GM21381 (cell line): ENCODE data around the gene RPRD2.

ENCODE experiments used
- ATAC-seq: cut with Tn5 transposase; IDR thresholded peaks from one replicate; pipeline ENCODE4 v1.9.1; 2021; ENCODE audit warnings: mild to moderate bottlenecking, moderate library complexity; ENCODE audit not compliant: unreplicated experiment

The RPRD2 gene

GRCh38 chr1:150466964-150467363 is 103.0 kb downstream of the RPRD2 start:
- no peak for ATAC-seq

DNA sequence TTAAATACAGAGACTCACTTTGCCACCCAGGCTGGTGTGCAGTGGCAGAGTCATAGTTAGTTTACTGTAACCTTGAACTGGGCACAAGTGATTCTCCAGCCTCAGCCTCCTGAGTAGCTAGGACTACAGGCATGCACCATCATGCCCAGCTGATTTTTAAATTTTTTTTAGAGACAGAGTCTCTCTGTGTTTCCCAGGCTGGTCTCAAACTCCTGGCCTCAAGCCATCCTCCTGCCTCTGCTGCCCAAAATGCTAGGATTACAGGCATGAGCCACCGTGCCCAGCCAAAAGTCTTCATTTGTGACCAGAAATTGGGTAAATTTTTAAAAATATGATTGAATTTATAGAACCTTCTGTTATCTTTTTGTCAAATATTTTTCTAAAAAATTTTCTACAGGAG is 105.3 kb downstream of the RPRD2 start:
- no peak for ATAC-seq

DNA sequence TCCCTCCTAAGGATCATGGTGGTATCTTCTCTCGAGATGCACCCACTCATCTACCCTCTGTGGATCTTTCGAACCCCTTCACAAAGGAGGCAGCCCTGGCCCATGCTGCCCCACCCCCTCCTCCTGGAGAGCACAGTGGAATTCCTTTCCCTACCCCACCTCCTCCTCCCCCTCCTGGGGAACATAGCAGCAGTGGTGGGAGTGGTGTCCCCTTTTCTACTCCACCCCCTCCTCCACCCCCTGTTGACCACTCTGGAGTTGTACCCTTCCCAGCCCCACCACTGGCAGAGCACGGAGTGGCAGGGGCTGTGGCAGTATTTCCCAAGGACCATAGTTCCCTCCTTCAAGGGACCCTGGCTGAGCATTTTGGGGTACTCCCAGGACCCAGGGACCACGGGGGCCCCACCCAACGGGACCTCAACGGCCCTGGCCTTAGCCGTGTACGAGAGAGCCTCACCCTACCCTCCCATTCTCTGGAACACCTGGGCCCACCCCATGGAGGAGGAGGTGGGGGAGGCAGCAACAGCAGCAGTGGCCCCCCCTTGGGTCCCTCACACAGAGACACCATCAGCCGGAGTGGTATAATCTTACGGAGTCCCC is 108.8 kb downstream of the RPRD2 start:
- no peak for ATAC-seq

GRCh38 chr1:150473659-150474058 is 109.7 kb downstream of the RPRD2 start:
- no peak for ATAC-seq

- no peak for ATAC-seq
Observed at GRCh38 chr1:150474869-150475268, 110.9 kb downstream of the RPRD2 start.

DNA sequence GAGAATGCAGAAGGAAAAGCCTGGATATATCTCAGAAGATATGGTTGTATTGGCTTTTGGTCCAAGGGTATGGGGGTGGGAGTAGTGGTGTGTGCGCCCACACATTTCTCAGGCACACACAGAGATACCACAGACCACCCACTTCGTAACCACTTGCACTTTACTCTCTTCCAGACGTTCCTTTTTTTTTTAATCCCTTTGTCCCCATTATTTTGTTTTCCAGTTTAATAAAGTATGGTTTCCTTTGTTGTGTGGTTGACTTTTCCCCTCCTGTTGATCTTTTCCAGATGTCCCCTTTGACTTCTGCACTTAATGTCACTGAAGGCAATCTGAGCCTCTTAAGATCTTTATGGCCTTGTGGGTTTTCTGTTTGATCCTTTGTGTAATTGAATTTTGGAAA is 112.8 kb downstream of the RPRD2 start:
- no peak for ATAC-seq

DNA sequence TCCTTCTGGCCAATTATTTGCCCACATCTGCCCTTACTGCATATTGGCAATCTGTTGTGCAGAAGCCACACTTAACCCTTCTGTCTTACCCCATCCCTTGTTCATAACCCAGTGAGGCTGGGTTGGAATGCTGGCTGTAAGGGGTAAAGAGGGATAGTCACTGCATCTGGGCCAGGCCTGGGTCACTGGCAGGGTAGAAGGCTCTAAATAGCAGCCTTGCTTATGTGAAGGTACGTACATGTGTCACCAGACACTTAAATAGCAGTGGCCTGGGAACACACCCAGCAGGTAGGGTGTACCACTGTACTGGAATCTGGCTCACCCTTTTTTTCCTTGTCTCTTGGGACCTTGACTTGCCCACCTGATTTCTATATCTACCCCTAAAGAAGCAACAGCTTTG is 113.4 kb downstream of the RPRD2 start:
- no peak for ATAC-seq

- no peak for ATAC-seq
Observed at GRCh38 chr1:150477733-150478132, 113.8 kb downstream of the RPRD2 start.

- ATAC-seq: no peak
Observed at GRCh38 chr1:150479370-150479769, 115.4 kb downstream of the RPRD2 start.

GRCh38 chr1:150479927-150480352 is 116.0 kb downstream of the RPRD2 start:
- ATAC-seq: no peak

GRCh38 chr1:150484431-150484830 is 120.5 kb downstream of the RPRD2 start:
- ATAC-seq: no peak

- no peak for ATAC-seq
Observed at GRCh38 chr1:150484861-150485260, 120.9 kb downstream of the RPRD2 start.

DNA sequence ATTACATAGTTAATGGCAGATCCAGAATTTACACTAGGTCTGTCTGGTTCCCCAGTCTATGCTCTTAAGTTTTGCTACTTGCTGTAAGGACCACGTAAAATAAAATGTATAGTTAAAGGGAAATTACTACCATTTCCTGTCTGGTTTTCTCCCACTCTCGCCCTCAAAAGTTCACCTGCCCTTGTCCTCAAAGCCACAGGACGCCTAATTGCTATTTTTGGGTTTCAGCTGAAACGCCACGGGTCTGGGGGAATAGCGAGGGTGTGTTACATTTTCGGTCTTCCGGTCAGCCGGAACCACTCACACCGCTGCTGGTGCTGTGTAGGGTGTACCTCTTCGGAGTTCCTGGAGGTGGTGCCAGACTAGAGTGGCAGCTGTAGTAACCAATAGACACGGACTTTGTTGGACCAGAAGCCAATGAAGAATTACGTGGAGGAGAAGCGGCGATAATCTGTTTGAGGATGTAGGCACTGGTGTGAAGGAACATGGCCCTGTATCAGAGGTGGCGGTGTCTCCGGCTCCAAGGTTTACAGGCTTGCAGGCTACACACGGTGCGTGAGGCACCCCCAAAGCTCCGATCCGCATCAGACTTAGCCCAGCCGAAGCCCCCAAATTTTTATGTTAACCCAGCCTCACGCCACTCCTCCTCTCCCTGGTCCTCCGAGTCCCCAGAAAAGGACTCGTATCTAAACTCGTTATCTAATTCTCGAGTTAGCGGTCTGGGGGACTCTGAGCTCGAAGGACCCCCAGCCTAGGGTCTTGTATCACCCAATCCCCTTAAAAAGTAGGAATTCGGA is 123.2 kb downstream of the RPRD2 start, which contains the start of gene TARS2:
TARS2 (plus strand) TSS at position 454 of the 797 bp plus-strand sequence; CDS start at position 486, 32 bp downstream.
- ATAC-seq: peak; percentile 99

GRCh38 chr1:150487763-150488115 is 123.8 kb downstream of the RPRD2 start:
- ATAC-seq: no peak

DNA sequence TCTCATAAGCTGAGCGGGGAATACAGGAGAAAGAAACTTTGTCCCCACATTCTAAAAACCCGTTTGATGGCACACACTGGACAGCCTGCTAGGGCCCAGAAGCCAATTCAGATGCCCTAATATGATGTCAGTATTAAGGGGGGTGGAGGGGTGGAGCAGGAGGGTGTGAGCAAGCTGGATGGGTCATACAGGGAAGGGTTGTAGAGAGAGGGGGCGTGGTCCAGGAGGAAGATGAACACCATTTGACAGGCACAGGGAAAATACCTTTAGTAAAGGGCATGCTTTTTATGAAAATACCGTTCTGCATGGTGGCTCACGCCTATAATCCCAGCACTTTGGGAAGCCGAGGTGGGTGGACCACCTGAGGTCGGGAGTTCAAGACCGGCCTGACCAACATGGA is 129.2 kb downstream of the RPRD2 start:
- no peak for ATAC-seq

DNA sequence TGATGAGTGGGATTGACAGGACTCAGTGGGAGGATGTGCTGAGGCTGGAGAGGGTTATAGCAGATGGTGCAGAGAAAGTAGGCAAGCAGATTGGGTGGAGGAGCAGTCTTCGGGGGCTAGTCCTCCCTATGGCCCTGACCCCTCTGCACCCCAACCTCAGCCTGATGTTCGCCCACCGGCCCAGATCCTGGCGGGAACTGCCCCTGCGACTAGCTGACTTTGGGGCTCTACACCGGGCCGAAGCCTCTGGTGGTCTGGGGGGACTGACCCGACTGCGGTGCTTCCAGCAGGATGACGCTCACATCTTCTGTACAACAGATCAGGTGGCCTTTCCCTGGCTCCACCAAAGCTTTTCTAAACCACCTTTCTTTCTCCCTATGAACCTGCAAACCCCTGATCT is 134.4 kb downstream of the RPRD2 start:
- no peak for ATAC-seq

- ATAC-seq: no peak
Observed at GRCh38 chr1:150505431-150505830, 141.5 kb downstream of the RPRD2 start.

- no peak for ATAC-seq
Observed at GRCh38 chr1:150507912-150508864, 144.2 kb downstream of the RPRD2 start, which contains the start of gene ECM1. TSS of gene ECM1 (plus strand) at chr1:150508109. CDS start at chr1:150508210, 101 bp downstream.

DNA sequence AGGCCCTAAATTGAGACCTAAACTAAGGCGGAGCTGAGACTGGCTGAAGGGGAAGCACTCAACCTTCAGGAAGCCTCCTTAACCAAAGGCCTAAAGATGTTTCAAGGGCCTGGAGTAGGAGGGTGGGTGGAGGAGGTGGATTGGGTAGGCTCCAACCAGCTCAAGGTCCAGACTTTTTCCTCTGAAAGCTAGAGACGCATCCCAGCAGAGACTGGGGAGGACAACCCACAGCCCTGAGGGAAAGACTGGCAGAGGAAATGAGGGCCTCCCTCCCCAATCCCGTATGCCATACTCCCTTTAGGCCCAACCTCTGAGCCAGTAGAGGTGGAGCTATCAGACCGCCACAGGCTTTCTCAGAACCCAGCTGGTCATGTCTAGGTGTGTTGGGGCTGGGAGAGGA is 145.0 kb downstream of the RPRD2 start:
- ATAC-seq: no peak

- ATAC-seq: no peak
Observed at GRCh38 chr1:150511551-150511950, 147.6 kb downstream of the RPRD2 start.

DNA sequence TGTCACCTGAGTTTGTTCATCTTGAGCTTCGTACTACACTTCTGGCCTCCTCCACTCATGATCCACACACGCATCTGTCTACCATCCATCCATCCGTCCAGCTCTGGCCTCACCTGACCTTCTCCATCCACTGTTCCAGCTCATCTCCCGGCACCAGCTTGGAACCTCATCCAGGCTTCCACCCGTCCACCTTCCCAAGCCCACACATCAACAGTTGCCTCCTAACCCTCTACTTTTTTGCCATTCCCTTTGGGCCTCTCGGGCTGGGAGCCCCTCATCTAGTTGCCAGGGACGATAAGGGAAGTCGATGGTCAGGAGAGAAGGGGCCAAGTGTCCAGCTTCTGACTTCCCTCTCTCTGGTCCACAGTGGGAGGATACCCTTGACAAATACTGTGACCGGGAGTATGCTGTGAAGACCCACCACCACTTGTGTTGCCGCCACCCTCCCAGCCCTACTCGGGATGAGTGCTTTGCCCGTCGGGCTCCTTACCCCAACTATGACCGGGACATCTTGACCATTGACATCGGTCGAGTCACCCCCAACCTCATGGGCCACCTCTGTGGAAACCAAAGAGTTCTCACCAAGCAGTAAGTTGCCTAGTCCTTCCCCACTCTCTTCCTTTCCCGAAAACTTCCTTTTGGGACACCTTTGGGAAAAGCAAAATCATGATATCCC is 148.2 kb downstream of the RPRD2 start:
- ATAC-seq: no peak
